ENCODE results near the gene TCEAL3.
"Not testable (repeated sequence)": the region's sequence is repeated elsewhere in the genome, so short reads cannot be mapped to it uniquely, and the experiment has no call there.

Gene TCEAL3

DNA sequence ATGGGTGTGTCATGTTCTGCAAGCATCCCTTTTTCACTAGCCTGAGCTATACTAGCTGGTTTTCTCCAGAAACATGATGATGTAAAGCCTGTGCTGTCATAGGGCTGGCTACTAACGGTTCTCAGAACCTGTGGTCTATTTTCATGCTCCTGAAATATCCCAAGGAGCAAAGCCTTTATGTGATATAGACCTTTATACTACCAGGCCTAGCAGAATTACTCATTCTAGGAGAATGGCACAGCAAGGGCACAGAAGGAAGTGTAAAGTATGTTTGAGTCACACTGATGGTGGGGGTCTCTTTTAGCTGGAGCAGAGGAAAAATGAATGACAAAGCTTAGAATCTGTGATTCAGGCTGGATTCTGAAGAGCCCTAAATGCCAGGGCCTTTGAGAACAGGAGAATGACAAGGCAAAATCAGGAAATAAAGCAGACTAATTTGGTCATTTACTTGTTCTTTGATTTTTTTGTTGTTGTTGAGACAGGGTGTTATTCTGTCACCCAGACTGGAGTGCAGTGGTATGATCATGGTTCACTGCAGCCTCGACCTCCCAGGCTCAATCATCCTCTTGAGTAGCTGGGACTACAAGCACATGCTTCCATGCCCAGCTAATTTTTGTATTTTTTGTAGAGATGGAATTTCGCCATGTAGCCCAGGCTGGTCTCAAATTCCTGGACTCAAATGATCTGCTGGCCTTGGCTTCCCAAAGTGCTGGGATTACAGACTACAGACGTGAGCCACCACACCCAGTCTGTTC is 32.8 kb downstream of the TCEAL3 start:
- TF ChIP-seq, protein P1, sequence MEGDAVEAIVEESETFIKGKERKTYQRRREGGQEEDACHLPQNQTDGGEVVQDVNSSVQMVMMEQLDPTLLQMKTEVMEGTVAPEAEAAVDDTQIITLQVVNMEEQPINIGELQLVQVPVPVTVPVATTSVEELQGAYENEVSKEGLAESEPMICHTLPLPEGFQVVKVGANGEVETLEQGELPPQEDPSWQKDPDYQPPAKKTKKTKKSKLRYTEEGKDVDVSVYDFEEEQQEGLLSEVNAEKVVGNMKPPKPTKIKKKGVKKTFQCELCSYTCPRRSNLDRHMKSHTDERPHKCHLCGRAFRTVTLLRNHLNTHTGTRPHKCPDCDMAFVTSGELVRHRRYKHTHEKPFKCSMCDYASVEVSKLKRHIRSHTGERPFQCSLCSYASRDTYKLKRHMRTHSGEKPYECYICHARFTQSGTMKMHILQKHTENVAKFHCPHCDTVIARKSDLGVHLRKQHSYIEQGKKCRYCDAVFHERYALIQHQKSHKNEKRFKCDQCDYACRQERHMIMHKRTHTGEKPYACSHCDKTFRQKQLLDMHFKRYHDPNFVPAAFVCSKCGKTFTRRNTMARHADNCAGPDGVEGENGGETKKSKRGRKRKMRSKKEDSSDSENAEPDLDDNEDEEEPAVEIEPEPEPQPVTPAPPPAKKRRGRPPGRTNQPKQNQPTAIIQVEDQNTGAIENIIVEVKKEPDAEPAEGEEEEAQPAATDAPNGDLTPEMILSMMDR (IDR thresholded peaks at IDR 0.05; ENCODE audit: low read depth, low read length), result no peak
- no peak for DNase-seq (ENCODE audit: extremely low read depth, low read depth)

DNA sequence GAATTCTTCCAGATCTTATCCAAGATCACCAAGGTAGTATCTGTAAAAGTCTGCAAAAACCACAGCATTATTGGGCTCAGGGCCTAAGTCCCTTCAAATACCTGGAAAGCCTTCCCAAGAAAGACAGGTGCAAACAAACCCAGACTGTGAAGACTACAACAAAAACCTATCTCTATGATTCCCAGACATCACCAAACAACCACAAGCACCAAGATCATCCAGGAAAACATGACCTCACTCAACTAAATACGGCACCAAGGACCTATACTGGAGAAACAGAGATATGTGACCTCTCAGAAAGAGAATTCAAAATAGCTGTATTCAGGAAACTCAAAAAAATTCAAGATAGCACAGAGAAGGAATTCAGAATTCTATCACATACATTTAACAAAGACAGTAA is 36.4 kb downstream of the TCEAL3 start:
- TF ChIP-seq, protein P1 (IDR thresholded peaks at IDR 0.05; ENCODE audit: low read depth, low read length), result no peak

DNA sequence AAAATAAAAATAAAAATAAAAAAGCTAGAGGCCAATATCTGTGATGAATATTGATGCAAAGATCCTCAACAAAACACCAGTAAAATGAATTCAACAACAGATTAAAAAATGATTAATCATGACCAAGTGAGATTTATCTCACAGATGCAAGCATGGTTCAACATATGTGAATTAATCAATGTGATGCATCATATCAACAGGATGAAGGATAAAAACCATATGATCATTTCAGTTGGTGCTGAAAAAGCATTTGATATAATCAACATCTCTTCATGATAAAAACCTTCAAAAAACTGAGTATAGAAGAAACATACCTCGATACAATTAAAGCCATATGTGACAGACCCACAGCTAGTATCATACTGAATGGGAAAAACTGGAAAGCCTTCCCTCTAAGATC is 39.9 kb downstream of the TCEAL3 start:
- TF ChIP-seq, protein P1 (IDR thresholded peaks at IDR 0.05; ENCODE audit: low read depth, low read length), result no peak

More for the DNA sequence above, 36.4 kb downstream of the TCEAL3 start:
- DNase-seq (ENCODE audit: extremely low read depth, low read depth), result no peak

DNA sequence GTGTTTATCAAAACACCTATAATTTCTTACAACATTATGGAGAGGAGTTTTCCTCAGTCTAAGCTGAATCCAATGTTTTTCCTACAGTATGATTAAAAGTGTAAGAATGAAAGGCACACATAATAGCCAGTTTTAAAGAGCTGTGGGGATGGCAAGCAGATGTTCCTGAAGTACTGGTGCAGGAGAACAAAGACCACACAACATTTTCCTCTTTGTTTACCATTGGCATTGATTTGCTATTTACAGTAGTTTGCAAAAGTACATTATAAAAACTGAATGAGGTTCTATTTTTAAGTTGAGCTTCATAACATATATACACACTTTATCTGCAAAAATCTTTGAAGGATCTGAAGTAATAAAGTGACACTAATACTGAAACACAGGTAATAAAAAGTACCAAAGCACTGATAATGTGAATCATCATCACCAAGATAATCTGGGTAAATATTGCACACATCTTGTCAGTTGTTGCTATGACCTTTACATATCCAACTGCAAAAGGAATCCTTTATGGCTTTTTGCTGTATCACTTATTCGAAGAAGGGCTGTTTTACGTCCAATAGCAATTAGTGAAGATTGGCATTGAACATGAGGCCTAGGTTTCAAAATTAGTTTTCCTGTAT is 43.5 kb downstream of the TCEAL3 start:
- TF ChIP-seq, protein P1 (IDR thresholded peaks at IDR 0.05; ENCODE audit: low read depth, low read length), result no peak

More for the DNA sequence above, 39.9 kb downstream of the TCEAL3 start:
- no peak for DNase-seq (ENCODE audit: extremely low read depth, low read depth)

DNA sequence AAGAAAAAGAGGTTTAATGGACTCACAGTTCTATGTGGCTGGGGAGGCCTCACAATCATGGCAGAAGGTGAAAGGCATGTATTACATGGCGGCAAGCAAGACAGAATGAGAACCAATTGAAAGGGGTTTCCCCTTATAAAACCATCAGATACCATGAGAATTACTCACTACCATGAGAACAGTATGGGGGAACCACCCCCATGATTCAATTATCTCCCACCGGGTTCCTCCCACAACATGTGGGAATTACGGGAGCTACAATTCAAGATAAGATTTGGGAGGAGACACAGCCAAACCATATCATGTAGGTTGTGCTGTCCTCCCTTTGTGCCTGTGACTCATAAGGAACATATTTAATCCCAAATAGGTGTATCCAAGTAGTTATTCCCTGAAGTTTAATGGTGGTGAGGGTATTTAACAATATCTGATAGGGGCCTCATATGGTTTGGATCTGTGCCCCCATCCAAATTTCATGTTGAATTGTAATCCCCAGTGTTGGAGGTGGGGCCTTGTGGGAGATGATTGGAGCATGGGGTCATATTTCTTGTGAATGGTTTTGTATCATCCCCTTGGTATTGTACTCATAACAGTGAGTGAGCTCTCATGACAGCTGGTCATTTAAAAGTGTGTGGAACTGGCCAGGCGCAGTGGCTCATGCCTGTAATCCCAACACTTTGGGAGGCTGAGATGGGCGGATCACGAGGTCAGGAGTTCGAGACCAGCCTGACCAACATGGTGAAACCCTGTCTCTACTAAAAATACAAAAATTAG is 47.7 kb downstream of the TCEAL3 start:
- DNase-seq (ENCODE audit: extremely low read depth, low read depth), result not testable (repeated sequence)

More for the DNA sequence above, 43.5 kb downstream of the TCEAL3 start:
- no peak for DNase-seq (ENCODE audit: extremely low read depth, low read depth)

DNA sequence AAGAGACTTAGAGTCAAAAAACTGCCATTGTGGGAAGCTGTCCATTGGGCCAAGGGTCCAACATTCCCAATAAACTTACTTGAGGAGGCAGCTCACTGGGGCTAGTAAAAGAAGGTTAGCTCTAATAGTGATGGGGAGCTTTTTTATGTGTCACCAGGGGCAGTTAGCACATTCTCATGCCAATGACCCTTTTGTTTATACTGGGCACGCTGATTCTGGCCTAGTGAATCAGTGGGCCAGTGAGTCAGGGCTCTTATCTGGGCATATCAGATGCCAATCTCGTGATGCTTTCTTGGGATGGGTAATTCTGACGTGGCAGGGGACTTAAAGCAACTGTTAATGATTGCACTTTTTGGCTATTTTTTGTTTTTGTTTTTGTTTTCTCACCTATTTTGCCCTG is 48.9 kb downstream of the TCEAL3 start:
- TF ChIP-seq, protein P1 (IDR thresholded peaks at IDR 0.05; ENCODE audit: low read depth, low read length), result no peak
- peak; percentile 29 for DNase-seq (ENCODE audit: extremely low read depth, low read depth)

DNA sequence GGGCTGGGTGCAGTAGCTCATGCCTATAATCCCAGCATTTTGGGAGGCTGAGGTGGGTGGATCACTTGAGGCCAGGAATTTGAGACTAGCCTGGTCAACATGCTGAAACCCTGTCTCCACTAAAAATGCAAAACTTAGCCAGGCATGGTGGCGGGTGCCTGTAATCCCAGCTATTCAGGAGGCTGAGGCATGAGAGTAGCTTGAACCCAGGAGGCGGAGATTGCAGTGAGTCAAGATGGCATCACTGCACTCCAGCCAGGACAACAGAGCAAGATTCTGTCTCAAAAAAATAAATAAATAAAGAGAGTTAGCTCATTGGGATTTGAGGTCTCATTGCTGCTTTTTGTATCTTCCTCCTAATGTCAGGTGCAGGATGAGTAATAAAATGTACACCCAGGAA is 49.3 kb downstream of the TCEAL3 start:
- not testable (repeated sequence) for DNase-seq (ENCODE audit: extremely low read depth, low read depth)

Data from AG09319 (cell line).